ENCODE results near the gene ERICH6.
"Not testable (repeated sequence)": the region's sequence is repeated elsewhere in the genome, so short reads cannot be mapped to it uniquely, and the experiment has no call there.

The ERICH6 gene

GRCh38 chr3:150631515-150632221 is 72.1 kb downstream of the ERICH6 start:
- H3K27me3 ChIP-seq (replicated peaks in 2 of 5; ENCODE audit: control insufficient read depth in 4 of 5, insufficient read depth in 5 of 5, low read length in 4 of 5), result no peaks in the 10 kb centered on the region
- no peak overlapping the region for H3K27ac ChIP-seq (ENCODE audit: insufficient read depth in 1 of 2, low read depth in 1 of 2, low read length in 2 of 2, poor library complexity in 1 of 2, severe bottlenecking in 2 of 2)
- ChIA-PET POLR2A (no interaction called here), CTCF (no interaction called here)
- H3K4me3 ChIP-seq (ENCODE audit: control insufficient read depth in 1 of 7, extremely low read depth in 1 of 7, insufficient read depth in 4 of 7, low read depth in 2 of 7, low read length in 6 of 7), result no peak overlapping the region
- no peak for DNase-seq
- H3K9me3 ChIP-seq (ENCODE audit: control extremely low read depth in 1 of 5, control insufficient read depth in 4 of 5, insufficient read depth in 2 of 5, low read depth in 1 of 5, low read length in 4 of 5), result no peaks in the 10 kb centered on the region
- WGBS (ENCODE audit: insufficient coverage), result 96% methylated on average over 6 of the region's 7 CpGs
- H3K36me3 ChIP-seq (ENCODE audit: control insufficient read depth in 4 of 4, insufficient read depth in 4 of 4, low read length in 3 of 4), result peaks cover 6 to 26% (median 16%) of the 10 kb centered on the region in 4 experiments
- H3K4me1 ChIP-seq (ENCODE audit: control extremely low read depth in 1 of 4, control insufficient read depth in 4 of 4, insufficient read depth in 4 of 4, low read length in 3 of 4), result peaks cover 0 to 13% (median 11%) of the 10 kb centered on the region in 4 experiments

- DNase-seq, result no peak
- Histone ChIP-seq H3K9me3 (ENCODE audit: control extremely low read depth in 1 of 5, control insufficient read depth in 4 of 5, insufficient read depth in 2 of 5, low read depth in 1 of 5, low read length in 4 of 5) (no peaks in the 10 kb centered on the region), H3K36me3 (ENCODE audit: control insufficient read depth in 4 of 4, insufficient read depth in 4 of 4, low read length in 3 of 4) (peaks cover 15 to 46% (median 29%) of the 10 kb centered on the region in 4 experiments), H3K27ac (ENCODE audit: insufficient read depth in 1 of 2, low read depth in 1 of 2, low read length in 2 of 2, poor library complexity in 1 of 2, severe bottlenecking in 2 of 2) (no peak overlapping the region), H3K4me3 (ENCODE audit: control insufficient read depth in 1 of 7, extremely low read depth in 1 of 7, insufficient read depth in 4 of 7, low read depth in 2 of 7, low read length in 6 of 7) (no peak overlapping the region), H3K27me3 (replicated peaks in 2 of 5; ENCODE audit: control insufficient read depth in 4 of 5, insufficient read depth in 5 of 5, low read length in 4 of 5) (no peaks in the 10 kb centered on the region), H3K4me1 (ENCODE audit: control extremely low read depth in 1 of 4, control insufficient read depth in 4 of 4, insufficient read depth in 4 of 4, low read length in 3 of 4) (no peaks in the 10 kb centered on the region)
- ChIA-PET CTCF (no interaction called here), POLR2A (no interaction called here)
- WGBS (ENCODE audit: insufficient coverage), result 90% methylated on average over 2 of the region's 2 CpGs
Observed at GRCh38 chr3:150627557-150627956, 76.2 kb downstream of the ERICH6 start.

GRCh38 chr3:150626148-150626930 is 77.4 kb downstream of the ERICH6 start:
- CTCF ChIA-PET, result interaction anchor here (0.7 kb wide), 1 partner anchor 12 kb away, joined by 3 read pairs; no protein-coding TSS in a partner anchor
- Histone ChIP-seq H3K27ac (ENCODE audit: insufficient read depth in 1 of 2, low read depth in 1 of 2, low read length in 2 of 2, poor library complexity in 1 of 2, severe bottlenecking in 2 of 2) (no peak overlapping the region), H3K4me1 (ENCODE audit: control extremely low read depth in 1 of 4, control insufficient read depth in 4 of 4, insufficient read depth in 4 of 4, low read length in 3 of 4) (no peaks in the 10 kb centered on the region), H3K27me3 (replicated peaks in 2 of 5; ENCODE audit: control insufficient read depth in 4 of 5, insufficient read depth in 5 of 5, low read length in 4 of 5) (no peaks in the 10 kb centered on the region), H3K9me3 (ENCODE audit: control extremely low read depth in 1 of 5, control insufficient read depth in 4 of 5, insufficient read depth in 2 of 5, low read depth in 1 of 5, low read length in 4 of 5) (no peaks in the 10 kb centered on the region), H3K36me3 (ENCODE audit: control insufficient read depth in 4 of 4, insufficient read depth in 4 of 4, low read length in 3 of 4) (peaks cover 15 to 44% (median 29%) of the 10 kb centered on the region in 4 experiments), H3K4me3 (ENCODE audit: control insufficient read depth in 1 of 7, extremely low read depth in 1 of 7, insufficient read depth in 4 of 7, low read depth in 2 of 7, low read length in 6 of 7) (no peak overlapping the region)
- no peak for DNase-seq
- 90% methylated on average over 2 of the region's 2 CpGs for WGBS (ENCODE audit: insufficient coverage)
- POLR2A ChIA-PET, result no interaction called here

GRCh38 chr3:150623945-150624344 is 79.8 kb downstream of the ERICH6 start:
- no peak overlapping the region for H3K27ac ChIP-seq (ENCODE audit: insufficient read depth in 1 of 2, low read depth in 1 of 2, low read length in 2 of 2, poor library complexity in 1 of 2, severe bottlenecking in 2 of 2)
- H3K27me3 ChIP-seq (replicated peaks in 2 of 5; ENCODE audit: control insufficient read depth in 4 of 5, insufficient read depth in 5 of 5, low read length in 4 of 5), result no peaks in the 10 kb centered on the region
- ChIA-PET POLR2A (interaction anchor here (0.6 kb wide), 1 partner anchor 78 kb away, joined by 3 read pairs; the partner anchor contains the start of gene SERP1), CTCF (no interaction called here)
- no CpG with 5 or more reads among the region's 1 CpG for WGBS (ENCODE audit: insufficient coverage)
- H3K36me3 ChIP-seq (ENCODE audit: control insufficient read depth in 4 of 4, insufficient read depth in 4 of 4, low read length in 3 of 4), result peaks cover 15 to 43% (median 26%) of the 10 kb centered on the region in 4 experiments
- H3K4me1 ChIP-seq (ENCODE audit: control extremely low read depth in 1 of 4, control insufficient read depth in 4 of 4, insufficient read depth in 4 of 4, low read length in 3 of 4), result no peaks in the 10 kb centered on the region
- no peak overlapping the region for H3K4me3 ChIP-seq (ENCODE audit: control insufficient read depth in 1 of 7, extremely low read depth in 1 of 7, insufficient read depth in 4 of 7, low read depth in 2 of 7, low read length in 6 of 7)
- no peaks in the 10 kb centered on the region for H3K9me3 ChIP-seq (ENCODE audit: control extremely low read depth in 1 of 5, control insufficient read depth in 4 of 5, insufficient read depth in 2 of 5, low read depth in 1 of 5, low read length in 4 of 5)
- DNase-seq, result no peak

- DNase-seq; H3K4me1 ChIP-seq (ENCODE audit: control extremely low read depth in 1 of 4, control insufficient read depth in 4 of 4, insufficient read depth in 4 of 4, low read length in 3 of 4); H3K9me3 ChIP-seq (ENCODE audit: control extremely low read depth in 1 of 5, control insufficient read depth in 4 of 5, insufficient read depth in 2 of 5, low read depth in 1 of 5, low read length in 4 of 5); CTCF ChIA-PET; H3K27me3 ChIP-seq (replicated peaks in 2 of 5; ENCODE audit: control insufficient read depth in 4 of 5, insufficient read depth in 5 of 5, low read length in 4 of 5); H3K4me3 ChIP-seq (ENCODE audit: control insufficient read depth in 1 of 7, extremely low read depth in 1 of 7, insufficient read depth in 4 of 7, low read depth in 2 of 7, low read length in 6 of 7); H3K27ac ChIP-seq (ENCODE audit: insufficient read depth in 1 of 2, low read depth in 1 of 2, low read length in 2 of 2, poor library complexity in 1 of 2, severe bottlenecking in 2 of 2); POLR2A ChIA-PET: not testable (repeated sequence)
- peaks cover 16 to 51% (median 28%) of the 10 kb centered on the region in 4 experiments for H3K36me3 ChIP-seq (ENCODE audit: control insufficient read depth in 4 of 4, insufficient read depth in 4 of 4, low read length in 3 of 4)
Observed at GRCh38 chr3:150622955-150623354, 80.8 kb downstream of the ERICH6 start.

- no peak for DNase-seq
- Histone ChIP-seq H3K36me3 (ENCODE audit: control insufficient read depth in 4 of 4, insufficient read depth in 4 of 4, low read length in 3 of 4) (peaks cover 6 to 24% (median 11%) of the 10 kb centered on the region in 4 experiments), H3K27me3 (replicated peaks in 2 of 5; ENCODE audit: control insufficient read depth in 4 of 5, insufficient read depth in 5 of 5, low read length in 4 of 5) (no peaks in the 10 kb centered on the region), H3K4me1 (ENCODE audit: control extremely low read depth in 1 of 4, control insufficient read depth in 4 of 4, insufficient read depth in 4 of 4, low read length in 3 of 4) (no peaks in the 10 kb centered on the region), H3K4me3 (ENCODE audit: control insufficient read depth in 1 of 7, extremely low read depth in 1 of 7, insufficient read depth in 4 of 7, low read depth in 2 of 7, low read length in 6 of 7) (no peak overlapping the region), H3K9me3 (ENCODE audit: control extremely low read depth in 1 of 5, control insufficient read depth in 4 of 5, insufficient read depth in 2 of 5, low read depth in 1 of 5, low read length in 4 of 5) (no peaks in the 10 kb centered on the region), H3K27ac (ENCODE audit: insufficient read depth in 1 of 2, low read depth in 1 of 2, low read length in 2 of 2, poor library complexity in 1 of 2, severe bottlenecking in 2 of 2) (no peak overlapping the region)
- POLR2A ChIA-PET, result no interaction called here
- CTCF ChIA-PET, result interaction anchor here (0.9 to 1.6 kb wide), 2 partner anchors 15 to 143 kb away, joined by 3 read pairs; no protein-coding TSS in a partner anchor
- WGBS (ENCODE audit: insufficient coverage), result 86% methylated on average over 1 of the region's 7 CpGs
Observed at GRCh38 chr3:150620002-150620689, 83.6 kb downstream of the ERICH6 start.
